ENCODE measurements around the gene PLA2G4E. TPM values are rescaled to one million over a fixed set of nuclear protein-coding genes. Genes with fewer than 3 reads are reported as not detected.

The PLA2G4E gene
- total and polyA plus RNA-seq, 8 donors = 0.06 to 1.2 (median 0.09) TPM

- H3K9me3 ChIP-seq = no peaks in the 10 kb centered on the region
- intact Hi-C loops (cut with DNase I) = no loop called here
- no peak overlapping the region for H3K4me3 ChIP-seq
- no peaks in the 10 kb centered on the region for H3K27me3 ChIP-seq
- ATAC-seq = no peak
- no peak for DNase-seq
- H3K36me3 ChIP-seq = no peaks in the 10 kb centered on the region
- H3K4me1 ChIP-seq = peaks cover 6 to 15% of the 10 kb centered on the region in 2 donors
- H3K27ac ChIP-seq = no peak overlapping the region
- TF ChIP-seq CTCF (IDR thresholded peaks at IDR 0.05) = no peak
These were observed 16.1 kb upstream of the PLA2G4E start for GRCh38 chr15:42036966-42037365.

DNA sequence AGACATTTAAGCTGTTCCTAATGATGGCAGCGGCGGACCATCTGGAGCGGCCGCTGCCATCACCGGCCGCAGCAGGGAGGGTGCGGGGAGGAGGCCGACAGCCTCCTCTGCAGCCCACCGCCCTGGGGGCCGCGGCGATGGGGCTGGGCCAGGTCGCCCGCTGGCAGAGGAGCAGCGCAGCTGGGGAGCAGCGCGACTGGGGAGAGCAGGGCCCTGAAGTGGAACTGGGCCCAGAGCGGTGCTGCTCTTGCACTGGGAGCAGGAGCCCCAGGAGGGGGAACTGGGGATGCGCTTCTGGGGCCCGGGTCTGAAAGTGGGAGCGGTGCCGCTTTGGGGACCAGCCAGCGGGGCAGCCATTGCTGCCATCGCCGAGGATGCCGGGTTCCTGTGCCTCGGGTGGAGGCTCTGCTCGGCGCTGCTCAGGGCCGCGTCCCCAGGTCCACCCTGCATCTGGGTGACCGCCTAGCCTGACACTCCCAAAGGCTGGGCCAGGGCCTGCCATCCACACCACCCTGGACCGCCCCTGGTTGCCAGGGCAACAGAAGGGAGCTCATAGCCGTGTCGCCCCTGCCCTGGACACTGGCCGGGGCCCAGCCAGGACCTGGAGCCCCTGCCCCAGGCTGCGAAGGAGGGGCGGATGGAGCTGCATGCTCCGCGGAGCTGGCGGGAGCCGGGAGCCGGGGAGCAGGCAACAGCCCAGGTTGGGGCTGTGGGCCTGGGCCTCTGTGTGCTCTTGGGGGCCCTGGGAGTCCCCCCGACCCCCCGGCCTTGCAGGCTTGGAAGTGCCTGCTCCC, 15.5 kb upstream of the PLA2G4E start:
- DNase-seq (no peak), ATAC-seq (no peak)
- H3K27me3 ChIP-seq = no peaks in the 10 kb centered on the region
- H3K4me3 ChIP-seq = no peak overlapping the region
- TF ChIP-seq CTCF (IDR thresholded peaks at IDR 0.05) = no peak
- peaks cover 6 to 15% of the 10 kb centered on the region in 2 donors for H3K4me1 ChIP-seq
- no peaks in the 10 kb centered on the region for H3K9me3 ChIP-seq
- intact Hi-C loops (cut with DNase I) = no loop called here
- H3K36me3 ChIP-seq = no peaks in the 10 kb centered on the region
- H3K27ac ChIP-seq = no peak overlapping the region

DNA sequence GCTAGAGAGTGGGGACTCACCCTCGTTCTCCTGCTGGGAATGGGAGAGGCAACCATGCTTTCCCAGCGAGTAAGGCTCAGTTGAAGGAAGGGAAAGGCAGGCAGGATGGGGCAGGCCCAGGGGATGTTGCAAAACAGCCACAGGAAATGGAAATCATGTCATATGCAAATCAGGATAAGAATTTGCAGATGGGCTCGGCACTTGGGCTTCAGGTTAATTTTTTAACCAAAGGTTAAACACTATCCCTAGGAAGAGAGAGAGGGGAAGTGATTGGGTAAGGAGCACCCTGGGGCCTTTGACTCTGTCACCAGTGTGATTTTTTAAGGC, 14.6 kb upstream of the PLA2G4E start:
- peak; percentile 77 for ATAC-seq
- Histone ChIP-seq H3K4me3 (no peak overlapping the region), H3K9me3 (no peaks in the 10 kb centered on the region), H3K4me1 (peaks cover 6 to 15% of the 10 kb centered on the region in 2 donors), H3K27me3 (no peaks in the 10 kb centered on the region), H3K27ac (peak overlapping the region in 1 of 2 donors; percentile 9), H3K36me3 (no peaks in the 10 kb centered on the region)
- no peak for TF ChIP-seq CTCF (IDR thresholded peaks at IDR 0.05)
- intact Hi-C loops (cut with DNase I) = no loop called here
- no peak for DNase-seq

DNA sequence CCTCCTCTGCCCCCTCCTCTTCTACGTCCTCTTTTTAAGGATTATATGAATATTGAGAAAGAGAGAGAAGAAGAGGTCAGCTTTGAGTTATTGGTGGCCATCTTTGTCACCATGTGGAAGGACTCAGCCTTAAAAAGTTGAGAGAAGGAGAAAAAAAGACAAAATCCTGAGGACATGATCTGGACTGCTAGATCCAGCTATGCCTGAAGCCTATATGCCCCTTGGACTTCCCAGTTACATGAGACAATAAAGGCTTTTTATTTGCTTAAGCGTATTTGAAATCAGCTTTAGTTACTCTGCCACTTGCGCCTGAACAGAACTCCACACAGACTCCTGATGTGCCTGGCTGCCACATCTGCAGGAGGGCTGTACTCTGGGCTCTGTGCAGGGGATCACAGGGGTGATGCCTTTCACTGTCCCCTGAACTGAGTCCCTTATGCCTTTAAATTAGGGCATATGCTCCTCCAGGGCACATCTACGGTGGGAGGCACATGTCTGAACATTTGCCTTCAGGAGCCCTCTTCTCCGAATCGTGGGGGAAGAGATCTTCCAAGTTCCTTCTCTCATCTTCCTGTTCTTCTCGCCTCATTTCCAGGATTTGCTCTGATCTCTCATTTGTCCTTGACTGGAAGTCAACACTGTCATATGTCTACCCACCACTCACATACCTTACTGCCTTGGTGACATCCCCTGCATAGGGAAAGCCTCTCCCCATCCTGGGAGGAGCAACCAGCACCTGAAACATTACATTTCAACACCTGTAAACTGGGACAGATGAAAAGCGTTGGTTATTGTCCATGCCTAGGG, 14.0 kb upstream of the PLA2G4E start:
- Histone ChIP-seq H3K4me1 (peaks cover 6 to 15% of the 10 kb centered on the region in 2 donors), H3K27ac (no peak overlapping the region), H3K4me3 (no peak overlapping the region), H3K27me3 (no peaks in the 10 kb centered on the region), H3K36me3 (no peaks in the 10 kb centered on the region), H3K9me3 (no peaks in the 10 kb centered on the region)
- intact Hi-C loops (cut with DNase I) = no loop called here
- TF ChIP-seq CTCF (IDR thresholded peaks at IDR 0.05) = no peak
- ATAC-seq (no peak), DNase-seq (no peak)

DNA sequence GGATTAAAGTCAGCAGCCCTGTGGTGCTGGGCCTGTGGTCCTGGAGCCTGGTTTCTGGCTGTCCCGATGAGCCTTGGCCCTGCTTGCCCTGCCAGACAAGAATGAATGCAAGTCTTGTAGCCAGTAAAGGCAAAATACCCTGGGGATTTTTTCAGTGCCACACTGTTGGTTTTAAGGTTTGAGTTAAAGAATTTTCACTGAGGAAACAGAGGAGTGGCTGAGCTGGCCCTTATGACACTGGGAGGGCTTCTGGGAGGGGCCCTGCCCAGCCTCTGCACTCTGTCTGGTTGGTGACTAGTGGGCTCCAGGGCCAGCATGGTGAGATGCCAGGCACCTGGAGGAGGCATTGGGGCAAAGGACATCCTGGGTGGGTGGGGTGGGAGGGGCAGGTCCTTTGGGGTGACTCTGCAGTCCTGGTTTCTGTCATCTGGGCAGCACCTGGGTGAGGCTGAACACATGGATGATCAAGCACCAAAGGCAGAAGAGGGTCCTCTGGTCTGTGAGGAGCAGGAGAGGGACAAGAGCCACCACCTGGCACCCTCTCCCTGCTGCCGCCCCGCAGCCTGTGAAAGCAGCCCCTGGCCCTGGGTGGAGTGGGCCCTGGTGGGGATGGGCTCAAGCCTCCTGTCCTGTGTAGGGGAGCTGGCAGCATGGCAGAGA, 12.5 kb upstream of the PLA2G4E start:
- H3K27me3 ChIP-seq = no peaks in the 10 kb centered on the region
- ATAC-seq = no peak
- H3K4me1 ChIP-seq = peaks cover 6 to 15% of the 10 kb centered on the region in 2 donors
- intact Hi-C loops (cut with DNase I) = no loop called here
- H3K9me3 ChIP-seq = no peaks in the 10 kb centered on the region
- no peaks in the 10 kb centered on the region for H3K36me3 ChIP-seq
- no peak for DNase-seq
- H3K4me3 ChIP-seq = no peak overlapping the region
- no peak for TF ChIP-seq CTCF (IDR thresholded peaks at IDR 0.05)
- H3K27ac ChIP-seq = no peak overlapping the region
